Memory B cell (primary cell): Measurements from ENCODE around the gene MAN1C1.

Experiments
- ATAC-seq: fragments of 150-1000 bp; cut with Tn5 transposase; 2 replicates; pipeline ENCODE4 v1.10.0; 2021; ENCODE audit warnings: low read depth, mild to moderate bottlenecking, moderate library complexity
- DNase-seq, 2 donors: peaks; one replicate each; pipeline ENCODE4 v3.0.0; 2022; ENCODE audit warnings: low spot score in 2 of 2
- H3K27ac Mint-ChIP-seq: one replicate; pipeline ENCODE4 v1.8.0; 2022; ENCODE audit warnings: mild to moderate bottlenecking, moderate library complexity, mixed read lengths
- H3K27me3 Mint-ChIP-seq: one replicate; pipeline ENCODE4 v1.8.0; 2022; ENCODE audit warnings: mixed read lengths
- H3K36me3 Mint-ChIP-seq: one replicate; pipeline ENCODE4 v1.8.0; 2022; ENCODE audit warnings: mild to moderate bottlenecking, mixed read lengths
- H3K4me1 Mint-ChIP-seq: one replicate; pipeline ENCODE4 v1.8.0; 2022; ENCODE audit warnings: mixed read lengths
- H3K4me3 Mint-ChIP-seq: one replicate; pipeline ENCODE4 v1.8.0; 2022; ENCODE audit warnings: mild to moderate bottlenecking, moderate library complexity, mixed read lengths
- H3K9me3 Mint-ChIP-seq: one replicate; pipeline ENCODE4 v1.8.0; 2022; ENCODE audit warnings: mixed read lengths

MAN1C1 gene

DNA sequence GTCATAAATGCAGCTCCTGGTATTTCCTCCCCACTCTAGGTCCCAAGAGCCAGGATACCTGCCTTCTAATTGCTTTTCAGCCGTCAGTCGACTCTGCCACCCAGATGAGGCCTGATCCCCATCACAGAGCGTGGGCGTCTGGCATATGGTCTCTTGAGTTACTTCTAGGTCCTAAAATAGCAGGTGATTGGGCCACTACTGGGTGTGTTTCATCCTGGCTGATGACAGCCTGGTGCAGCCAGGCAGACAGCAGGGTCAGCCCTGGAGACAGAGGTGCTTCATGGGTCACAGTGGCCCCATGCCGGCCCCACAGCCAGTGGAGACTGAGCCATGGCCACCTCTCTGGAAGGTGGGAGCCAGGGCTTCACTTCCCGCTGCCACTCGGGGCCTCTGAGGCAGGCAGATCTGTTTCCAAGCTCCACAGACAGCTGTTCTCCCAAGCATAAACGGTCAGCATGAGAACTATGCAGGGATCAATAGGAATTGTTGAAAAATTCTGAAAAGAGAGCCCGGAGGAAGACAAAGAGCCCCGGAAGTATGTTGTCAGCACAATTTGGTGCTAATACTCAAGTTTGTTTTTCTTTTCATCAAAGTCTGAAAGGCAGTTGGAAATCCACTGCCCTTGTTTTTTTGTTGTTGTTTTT is 83.0 kb downstream of the MAN1C1 start:
- no peak for ATAC-seq
- no peaks in the 10 kb centered on the region for H3K36me3 Mint-ChIP-seq
- H3K4me3 Mint-ChIP-seq = no peak overlapping the region
- peaks cover 5% of the 10 kb centered on the region for H3K27me3 Mint-ChIP-seq
- H3K4me1 Mint-ChIP-seq = no peaks in the 10 kb centered on the region
- no peak overlapping the region for H3K27ac Mint-ChIP-seq
- DNase-seq = no peak
- H3K9me3 Mint-ChIP-seq = no peaks in the 10 kb centered on the region

DNA sequence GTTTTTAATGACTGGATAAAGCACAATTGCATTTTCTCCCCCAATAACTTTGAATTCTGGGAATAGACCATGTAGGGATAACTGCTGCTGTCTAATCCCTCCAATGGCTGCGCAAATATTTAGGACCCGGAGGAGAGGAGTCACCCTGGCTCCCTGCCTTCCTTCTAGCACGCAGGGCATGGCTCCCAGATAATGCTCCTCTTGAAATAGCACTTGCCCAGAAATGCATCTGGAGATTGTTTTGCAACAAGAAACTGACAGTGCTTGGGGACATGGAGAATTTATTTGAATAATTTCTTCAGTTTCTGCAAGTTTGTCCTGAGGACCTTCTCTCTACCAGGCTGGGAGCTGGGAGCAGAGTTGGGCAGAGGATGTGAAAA is 83.5 kb downstream of the MAN1C1 start:
- Mint-ChIP-seq H3K4me3 (no peak overlapping the region), H3K9me3 (no peaks in the 10 kb centered on the region), H3K4me1 (no peaks in the 10 kb centered on the region), H3K27me3 (peaks cover 5% of the 10 kb centered on the region), H3K36me3 (no peaks in the 10 kb centered on the region), H3K27ac (no peak overlapping the region)
- DNase-seq (no peak), ATAC-seq (no peak)

DNA sequence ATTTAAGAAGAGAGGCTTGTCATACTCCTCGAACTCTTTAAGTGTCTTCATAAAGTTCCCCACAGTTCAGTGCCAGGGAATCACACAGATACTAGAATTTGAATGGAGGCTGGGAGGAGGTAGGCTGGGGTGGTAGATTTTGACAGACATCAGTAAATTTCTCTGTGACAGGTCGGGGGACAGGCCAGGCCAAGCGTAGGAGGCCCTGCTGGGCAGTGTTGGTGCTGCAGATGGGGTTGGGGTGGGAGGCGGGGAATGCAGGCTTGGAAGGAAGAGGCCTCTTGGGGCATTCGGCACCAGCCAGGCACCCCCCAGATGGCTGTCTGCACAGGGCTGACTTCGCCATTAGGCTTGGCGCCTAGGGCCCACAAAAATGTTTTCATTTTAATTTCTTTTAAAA is 84.0 kb downstream of the MAN1C1 start:
- DNase-seq (no peak), ATAC-seq (no peak)
- no peak overlapping the region for H3K4me3 Mint-ChIP-seq
- no peak overlapping the region for H3K27ac Mint-ChIP-seq
- H3K4me1 Mint-ChIP-seq = no peaks in the 10 kb centered on the region
- H3K9me3 Mint-ChIP-seq = no peaks in the 10 kb centered on the region
- H3K27me3 Mint-ChIP-seq = peaks cover 5% of the 10 kb centered on the region
- H3K36me3 Mint-ChIP-seq = no peaks in the 10 kb centered on the region

DNA sequence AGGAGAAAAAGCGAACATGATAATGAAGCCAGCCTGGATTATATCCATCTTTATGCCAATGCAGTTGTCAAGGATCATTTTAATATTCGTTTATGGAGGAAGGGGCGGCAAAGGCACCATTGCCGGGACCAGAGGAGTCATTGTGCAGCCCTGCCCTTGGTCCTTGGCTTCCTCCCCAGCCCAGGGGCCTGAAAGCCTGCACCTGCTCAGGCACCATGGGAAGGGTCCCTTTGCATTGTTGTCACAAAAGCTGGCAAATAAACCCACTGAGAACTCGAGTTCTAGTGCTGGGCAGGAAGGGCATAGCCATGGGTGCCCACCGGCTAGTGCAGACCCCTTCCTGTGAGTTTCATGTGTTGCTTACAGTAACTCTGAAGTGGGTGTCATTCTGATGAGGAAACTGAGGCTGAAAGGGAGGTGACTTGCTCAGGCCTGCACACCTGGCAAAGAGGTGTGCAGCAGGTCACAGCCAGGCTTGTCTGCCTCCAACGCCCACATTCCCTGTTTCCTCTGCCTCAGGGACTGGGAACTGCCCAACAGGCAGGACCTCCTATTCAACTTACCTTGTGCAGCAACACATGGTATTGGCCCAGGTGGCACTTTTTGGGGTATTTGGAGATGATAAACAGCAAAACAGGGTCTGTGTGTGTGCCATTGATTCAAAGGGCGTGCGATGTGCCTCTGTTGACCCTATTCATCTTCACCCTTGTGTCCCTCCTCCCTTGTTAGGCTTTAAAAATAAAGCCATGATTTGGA is 84.6 kb downstream of the MAN1C1 start:
- Mint-ChIP-seq H3K9me3 (no peaks in the 10 kb centered on the region), H3K4me1 (no peaks in the 10 kb centered on the region), H3K4me3 (no peak overlapping the region), H3K27ac (no peak overlapping the region), H3K27me3 (peaks cover 7% of the 10 kb centered on the region), H3K36me3 (no peaks in the 10 kb centered on the region)
- DNase-seq = no peak
- ATAC-seq = no peak

DNA sequence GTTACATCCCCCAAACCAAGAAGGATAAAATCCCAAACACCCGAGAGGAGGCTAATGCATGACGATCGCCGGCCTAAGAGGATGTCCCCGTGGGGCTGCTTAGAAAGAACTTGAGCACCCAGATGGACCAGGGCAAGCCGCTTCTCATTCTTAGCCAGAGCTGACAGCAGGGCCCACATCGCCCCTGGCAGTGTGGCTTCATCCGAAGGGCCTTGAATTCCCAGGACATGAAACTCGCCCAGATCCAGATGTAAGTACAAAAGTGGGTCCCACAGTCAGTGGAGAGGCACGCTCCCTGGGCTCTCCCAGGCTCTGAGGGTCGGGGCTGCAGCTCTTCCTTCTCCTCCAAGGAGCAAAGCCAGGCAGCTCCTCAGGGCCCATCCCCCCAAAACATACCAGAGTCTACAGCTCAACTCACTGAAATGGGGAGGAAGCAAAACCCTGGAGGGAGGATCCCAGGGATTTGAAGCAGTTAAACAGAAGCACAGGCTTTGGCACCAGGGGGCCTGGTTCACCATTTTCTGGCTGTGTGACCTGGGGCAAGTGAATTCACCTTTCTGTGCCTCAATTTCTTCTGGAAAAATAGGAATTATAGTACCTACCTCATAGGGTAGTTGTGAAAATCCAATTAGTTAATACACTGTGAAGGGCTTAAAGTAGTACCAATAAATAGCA is 85.6 kb downstream of the MAN1C1 start:
- ATAC-seq = no peak
- H3K36me3 Mint-ChIP-seq = no peaks in the 10 kb centered on the region
- peaks cover 10% of the 10 kb centered on the region for H3K27me3 Mint-ChIP-seq
- no peak overlapping the region for H3K27ac Mint-ChIP-seq
- H3K9me3 Mint-ChIP-seq = no peaks in the 10 kb centered on the region
- no peak for DNase-seq
- H3K4me1 Mint-ChIP-seq = no peaks in the 10 kb centered on the region
- H3K4me3 Mint-ChIP-seq = no peak overlapping the region

DNA sequence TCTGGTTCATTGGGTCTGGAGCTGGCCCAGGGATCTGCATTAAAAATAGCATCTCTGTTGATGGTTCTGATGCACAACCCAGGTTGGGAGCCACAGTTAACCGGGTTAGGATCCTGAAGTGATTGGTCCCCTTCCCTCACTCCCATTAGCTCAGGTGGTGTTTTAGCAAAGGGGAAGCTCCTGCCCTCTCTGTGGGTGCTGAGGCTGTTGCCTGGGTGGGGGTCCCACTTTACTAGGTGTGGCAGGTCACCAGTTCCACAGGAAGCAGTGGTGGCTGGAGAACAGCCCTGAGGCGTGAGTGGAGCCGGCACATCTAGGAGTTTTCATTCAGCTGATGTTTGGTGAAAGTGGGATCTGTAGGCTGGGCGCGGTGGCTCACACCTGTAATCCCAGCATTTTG is 86.5 kb downstream of the MAN1C1 start:
- DNase-seq = no peak
- H3K36me3 Mint-ChIP-seq = no peaks in the 10 kb centered on the region
- H3K4me1 Mint-ChIP-seq = no peaks in the 10 kb centered on the region
- no peaks in the 10 kb centered on the region for H3K9me3 Mint-ChIP-seq
- H3K4me3 Mint-ChIP-seq = no peak overlapping the region
- ATAC-seq = no peak
- peaks cover 7% of the 10 kb centered on the region for H3K27me3 Mint-ChIP-seq
- H3K27ac Mint-ChIP-seq = no peak overlapping the region

DNA sequence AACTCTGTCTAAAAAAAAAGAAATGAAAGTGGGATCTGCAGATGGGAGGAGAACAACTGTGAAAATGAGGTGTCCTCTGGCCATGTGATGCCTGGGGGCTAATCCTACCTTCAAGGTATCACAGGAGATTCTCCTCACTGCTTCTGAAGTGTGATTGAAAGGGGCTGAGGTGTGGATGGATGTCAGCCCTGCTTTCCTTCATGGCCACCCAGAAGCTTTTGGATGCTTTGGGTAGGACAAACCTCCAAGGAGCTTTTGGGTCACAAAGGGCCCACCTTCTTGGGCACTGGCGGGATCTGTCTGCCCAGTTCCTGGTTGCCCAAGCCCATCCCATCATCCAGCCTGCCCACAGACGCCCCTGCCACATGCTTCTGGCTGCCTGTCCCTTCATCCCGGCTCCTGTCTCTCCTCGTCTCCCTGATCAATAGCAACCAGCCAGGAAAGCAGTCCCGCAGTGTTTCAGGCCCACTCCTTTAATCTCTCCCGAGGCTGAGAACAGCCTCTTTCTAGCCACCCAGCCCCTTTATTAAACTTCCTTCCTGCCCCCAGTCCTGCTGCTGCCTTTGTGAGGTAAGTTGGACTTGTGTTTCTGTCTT is 87.2 kb downstream of the MAN1C1 start:
- Mint-ChIP-seq H3K36me3 (no peaks in the 10 kb centered on the region), H3K4me1 (no peaks in the 10 kb centered on the region), H3K27me3 (peaks cover 5% of the 10 kb centered on the region), H3K4me3 (no peak overlapping the region), H3K27ac (no peak overlapping the region), H3K9me3 (no peaks in the 10 kb centered on the region)
- DNase-seq = no peak
- ATAC-seq = no peak

DNA sequence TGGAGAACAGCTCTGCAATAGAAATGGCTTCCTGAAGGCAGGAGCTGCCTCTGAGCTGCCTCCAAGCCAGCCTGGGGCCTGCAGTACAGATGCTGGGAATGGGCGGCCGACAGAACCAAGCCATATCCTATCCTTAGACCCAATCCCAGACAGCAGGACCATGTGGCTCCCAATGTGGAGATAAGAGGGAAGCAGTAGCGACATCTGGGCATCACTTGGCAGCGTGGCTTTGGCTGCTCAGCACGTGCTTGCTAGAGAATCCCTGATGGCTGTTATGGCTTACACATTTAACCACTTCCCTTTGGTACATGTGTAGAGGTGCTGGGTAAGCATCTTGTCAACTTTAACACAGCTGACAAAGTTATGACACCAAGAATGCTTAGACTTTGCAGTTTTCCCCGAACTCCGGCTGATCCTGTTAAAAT is 87.7 kb downstream of the MAN1C1 start:
- H3K27me3 Mint-ChIP-seq = peaks cover 5% of the 10 kb centered on the region
- ATAC-seq = no peak

DNA sequence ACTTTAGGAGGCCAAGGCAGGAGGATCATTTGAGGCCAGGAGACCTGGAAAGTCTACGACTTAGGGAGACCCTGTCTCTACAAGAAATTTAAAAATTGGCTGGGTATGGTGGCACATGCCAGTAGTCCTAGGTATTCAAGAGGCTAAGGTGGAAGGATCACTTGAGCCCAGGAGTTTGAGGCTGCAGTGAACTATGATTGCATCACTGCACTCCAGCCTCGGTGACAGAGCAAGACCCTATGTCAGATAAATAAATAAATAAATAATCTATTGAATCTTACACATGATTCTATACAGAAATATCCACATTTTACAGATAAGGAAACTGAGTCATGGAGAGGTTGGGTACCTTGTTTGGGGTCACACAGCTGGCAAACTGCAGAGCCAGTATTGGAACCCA is 89.1 kb downstream of the MAN1C1 start:
- DNase-seq (no peak), ATAC-seq (no peak)
- no peaks in the 10 kb centered on the region for H3K4me1 Mint-ChIP-seq

More for the DNA sequence above, 87.7 kb downstream of the MAN1C1 start:
- Mint-ChIP-seq H3K36me3 (no peaks in the 10 kb centered on the region), H3K4me3 (no peak overlapping the region), H3K27ac (no peak overlapping the region), H3K4me1 (no peaks in the 10 kb centered on the region), H3K9me3 (no peaks in the 10 kb centered on the region)
- no peak for DNase-seq

DNA sequence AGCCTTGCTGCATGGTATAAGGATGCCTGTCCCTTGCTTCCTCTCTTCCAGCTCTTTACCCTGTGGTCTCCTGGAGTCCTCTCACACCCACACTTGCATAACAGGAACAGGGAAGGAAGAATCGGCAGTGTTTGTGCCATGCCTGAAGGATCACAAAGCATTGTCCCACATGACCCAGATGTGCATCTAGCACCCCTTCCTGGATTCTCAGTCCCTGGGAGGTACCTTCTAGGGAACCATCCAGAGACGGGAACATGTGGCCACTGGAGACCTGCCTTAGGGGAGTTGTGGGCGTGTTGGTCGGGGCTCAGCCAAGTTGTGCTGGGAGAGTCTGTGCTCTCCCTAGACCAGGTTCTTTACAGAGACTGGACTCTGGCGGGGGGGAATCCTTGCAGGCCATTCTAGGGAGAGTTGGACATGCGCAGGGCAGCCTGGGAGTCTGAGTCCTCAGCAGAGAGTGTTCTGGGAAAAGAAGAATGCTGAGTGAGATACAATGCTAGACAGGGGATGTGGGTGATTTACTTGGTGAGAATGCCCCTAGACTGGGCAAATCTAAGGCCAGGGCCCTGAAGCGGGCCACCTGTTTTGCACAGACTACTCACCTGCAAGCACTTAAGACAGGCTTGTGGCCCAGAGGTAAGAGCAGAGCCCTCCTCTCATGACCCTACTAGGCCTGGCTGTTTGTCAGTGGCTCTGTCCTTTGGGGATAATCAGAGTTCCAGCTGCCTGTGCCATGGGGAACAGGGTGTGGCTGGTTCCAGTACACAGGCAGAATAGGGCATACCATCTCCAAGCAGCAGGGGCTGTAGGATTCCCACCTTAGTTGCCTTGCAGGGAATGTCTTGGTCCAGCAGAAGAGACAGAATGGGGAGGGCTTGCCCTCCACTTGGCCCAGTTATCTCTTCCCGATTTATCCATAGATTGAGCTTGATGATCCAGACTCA is 89.8 kb downstream of the MAN1C1 start:
- Mint-ChIP-seq H3K27ac (no peak overlapping the region), H3K36me3 (no peaks in the 10 kb centered on the region), H3K27me3 (peaks cover 5% of the 10 kb centered on the region), H3K4me1 (no peaks in the 10 kb centered on the region), H3K4me3 (no peak overlapping the region), H3K9me3 (no peaks in the 10 kb centered on the region)
- ATAC-seq (no peak), DNase-seq (no peak)

More for the DNA sequence above, 89.1 kb downstream of the MAN1C1 start:
- no peak overlapping the region for H3K27ac Mint-ChIP-seq
- no peaks in the 10 kb centered on the region for H3K36me3 Mint-ChIP-seq
- no peak overlapping the region for H3K4me3 Mint-ChIP-seq
- H3K27me3 Mint-ChIP-seq = peaks cover 5% of the 10 kb centered on the region
- no peaks in the 10 kb centered on the region for H3K9me3 Mint-ChIP-seq

DNA sequence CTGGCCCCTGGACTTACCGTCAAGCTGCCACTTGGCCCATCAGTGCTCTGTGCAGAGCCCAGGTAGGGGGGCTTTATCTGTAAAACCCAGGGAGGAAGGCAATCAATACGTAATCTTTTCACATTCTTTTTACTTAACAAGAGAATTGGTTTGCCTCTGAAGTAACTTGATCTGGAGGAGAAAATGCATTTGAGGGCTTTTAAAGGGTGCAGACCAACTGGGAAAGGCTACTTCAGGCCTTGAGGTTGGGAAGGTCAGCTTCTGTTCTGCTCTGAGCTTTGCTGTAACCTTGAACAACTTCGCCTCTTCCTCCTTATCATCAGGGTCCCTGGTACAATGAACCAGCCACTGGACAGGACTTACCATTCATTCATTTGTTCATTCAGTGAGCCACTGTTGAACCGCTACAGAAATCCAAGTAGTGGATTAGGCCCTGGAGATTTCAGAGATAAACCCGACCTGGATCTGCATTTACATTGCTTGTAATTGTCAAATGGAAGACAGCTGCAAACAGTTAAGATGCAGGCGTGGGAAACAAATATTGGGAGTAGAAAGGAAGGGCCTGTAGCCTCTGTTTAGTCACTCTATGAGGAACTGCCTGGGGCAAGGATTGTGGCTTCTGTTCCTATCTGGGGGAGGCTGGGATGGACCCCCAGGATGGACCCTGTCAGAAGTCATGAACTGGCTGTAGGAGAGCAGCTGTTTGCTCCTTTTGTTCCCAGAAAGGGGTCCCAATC is 90.9 kb downstream of the MAN1C1 start:
- H3K27me3 Mint-ChIP-seq = peaks cover 5% of the 10 kb centered on the region
- no peaks in the 10 kb centered on the region for H3K9me3 Mint-ChIP-seq
- peaks cover 4% of the 10 kb centered on the region for H3K4me1 Mint-ChIP-seq
- H3K36me3 Mint-ChIP-seq = no peaks in the 10 kb centered on the region
- no peak overlapping the region for H3K27ac Mint-ChIP-seq
- no peak overlapping the region for H3K4me3 Mint-ChIP-seq
- no peak for ATAC-seq
- no peak for DNase-seq

DNA sequence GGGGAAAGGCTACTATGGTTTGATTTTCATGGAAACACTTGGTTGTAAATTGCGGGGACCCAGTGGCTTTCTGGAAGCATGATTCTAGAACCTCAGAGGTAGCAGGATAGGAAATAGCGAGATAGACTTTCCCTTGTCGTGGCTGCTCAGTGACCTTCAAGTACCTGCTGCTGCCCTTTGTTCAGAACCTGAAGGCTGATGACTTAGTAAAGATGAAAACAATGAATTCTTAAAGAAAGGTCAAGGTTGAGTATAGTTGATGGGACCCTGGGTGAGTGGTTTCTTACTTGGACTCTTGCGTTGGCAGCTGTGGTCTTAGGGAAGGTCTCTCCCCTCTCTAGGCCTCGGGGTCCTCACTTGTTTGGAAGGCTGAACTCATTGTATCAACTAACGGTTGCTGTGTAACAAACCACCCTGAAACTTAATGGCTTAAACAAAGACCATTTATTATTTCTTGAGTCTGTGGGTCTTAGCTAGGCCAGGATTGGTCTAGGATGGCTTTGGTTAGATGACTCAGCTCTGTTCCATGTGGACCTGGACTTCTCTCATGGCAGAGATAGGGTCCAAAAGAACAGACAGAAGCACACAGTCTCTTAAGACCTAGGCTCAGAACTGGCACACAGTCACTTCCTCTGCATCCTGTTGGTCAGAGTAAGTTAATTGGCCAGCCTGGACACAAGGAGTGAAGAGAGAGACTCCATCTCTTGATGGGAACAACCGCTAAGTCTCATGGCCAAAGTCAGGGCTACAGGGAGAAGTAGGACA is 94.2 kb downstream of the MAN1C1 start:
- peaks cover 5% of the 10 kb centered on the region for H3K27me3 Mint-ChIP-seq
- no peak for ATAC-seq
- H3K27ac Mint-ChIP-seq = no peak overlapping the region
- no peaks in the 10 kb centered on the region for H3K9me3 Mint-ChIP-seq
- peaks cover 4% of the 10 kb centered on the region for H3K4me1 Mint-ChIP-seq
- no peaks in the 10 kb centered on the region for H3K36me3 Mint-ChIP-seq
- no peak overlapping the region for H3K4me3 Mint-ChIP-seq
- DNase-seq = no peak
